Suprapubic skin (tissue), 3 donors: Measurements from ENCODE around the gene SUSD4.

ENCODE experiments used
- CTCF ChIP-seq, 2 donors: fragments of 200-600 bp in 1 of 2; fragments of 450-650 bp in 1 of 2; sonication (generic) in 1 of 2; IDR thresholded peaks; one replicate each; pipeline ENCODE4 v1.5.1; 2016 to 2019; ENCODE audit warnings: antibody characterized with exemption in 2 of 2, mild to moderate bottlenecking in 1 of 2, moderate library complexity in 1 of 2
- EP300 ChIP-seq: sonication (generic); formaldehyde crosslinking; IDR thresholded peaks from one replicate; pipeline ENCODE4 v1.6.1; 2017; ENCODE audit warnings: antibody characterized with exemption

DNA sequence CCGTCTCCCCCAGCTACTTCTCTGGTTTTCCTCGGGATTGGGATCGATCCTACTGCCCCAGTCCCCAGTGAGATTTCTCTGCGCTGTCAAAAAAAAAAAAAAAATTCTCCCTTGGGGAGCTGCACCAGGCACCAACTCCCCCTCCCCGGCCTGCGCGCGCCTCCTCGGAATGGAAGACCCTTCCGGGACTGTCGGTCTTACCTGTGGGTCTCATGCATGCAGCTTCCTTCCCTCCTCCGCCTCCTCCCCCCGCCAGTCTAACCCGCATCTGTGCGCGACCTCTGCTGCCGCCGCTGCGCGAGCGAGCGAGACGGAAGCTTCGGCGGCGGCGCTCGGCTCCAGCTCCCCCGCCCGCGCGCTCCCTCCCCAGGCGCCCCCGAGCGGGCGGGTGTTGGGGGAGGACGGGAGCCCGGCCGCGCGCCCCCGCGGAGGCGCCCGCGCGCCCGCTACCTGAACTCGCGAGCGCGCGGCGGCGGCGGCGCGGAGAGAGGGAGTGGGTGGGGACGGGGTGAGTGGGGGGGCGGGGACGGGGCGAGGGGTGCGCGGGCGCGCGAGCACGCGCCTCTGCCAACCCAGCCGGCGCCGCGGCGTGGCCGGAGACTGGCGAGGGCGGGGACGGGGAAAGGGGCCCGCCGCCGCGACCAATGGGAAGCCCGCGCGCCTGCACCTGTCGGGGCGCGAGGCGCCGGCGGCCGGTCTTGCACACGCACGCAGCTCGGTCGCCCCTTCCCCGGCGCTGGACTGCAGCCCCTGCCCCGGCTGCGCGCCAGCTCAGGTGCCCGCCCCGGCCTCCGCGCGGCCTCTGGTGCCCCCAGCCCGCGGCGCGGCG lies at the start of gene SUSD4:
- TF ChIP-seq CTCF (IDR thresholded peaks at IDR 0.05) (no peak), EP300 (no peak)
